SK-N-SH treated with all-trans-retinoic acid at 6 μM for 48 hours (cell line): ENCODE measurements around the gene GRAMD4.

Experiments used
- ATAC-seq: fragments of 200-7000 bp; cut with Tn5 transposase; 3 replicates; pipeline ENCODE4 v1.9.1; 2020; ENCODE audit warnings: mild to moderate bottlenecking, moderate library complexity
- ARNTL ChIP-seq: fragments of 450-650 bp; formaldehyde crosslinking; IDR thresholded peaks from 2 replicates; pipeline ENCODE4 v1.5.0; 2020; ENCODE audit warnings: low read depth, mild to moderate bottlenecking, moderate library complexity, borderline replicate concordance
- BACH2 ChIP-seq: fragments of 250-450 bp; sonication (Bioruptor Pico); IDR thresholded peaks from 2 replicates; pipeline ENCODE4 v1.9.0; 2021; ENCODE audit warnings: mild to moderate bottlenecking, borderline replicate concordance
- CREB5 ChIP-seq: fragments of 250-450 bp; sonication (Bioruptor Pico); IDR thresholded peaks from 2 replicates; pipeline ENCODE4 v1.5.1; 2020; ENCODE audit warnings: low read depth, mild to moderate bottlenecking, moderate library complexity
- CSDC2 ChIP-seq: fragments of 250-450 bp; sonication (Bioruptor Pico); IDR thresholded peaks from 2 replicates; pipeline ENCODE4 v1.5.0; 2020; ENCODE audit warnings: mild to moderate bottlenecking, moderate library complexity
- CSRNP3 ChIP-seq: fragments of 250-450 bp; sonication (Bioruptor Pico); IDR thresholded peaks from 2 replicates; pipeline ENCODE4 v1.5.1; 2021; ENCODE audit warnings: mild to moderate bottlenecking, moderate library complexity
- ESRRG ChIP-seq: fragments of 250-450 bp; sonication (Bioruptor Pico); IDR thresholded peaks from 2 replicates; pipeline ENCODE4 v1.6.1; 2021; ENCODE audit warnings: mild to moderate bottlenecking
- GLIS3 ChIP-seq: fragments of 250-450 bp; sonication (Bioruptor Pico); IDR thresholded peaks from 2 replicates; pipeline ENCODE4 v1.5.0; 2020; ENCODE audit warnings: mild to moderate bottlenecking, moderate library complexity
- ISL1 ChIP-seq: fragments of 250-450 bp; sonication (Bioruptor Pico); IDR thresholded peaks from 2 replicates; pipeline ENCODE4 v2.1.2; 2022; ENCODE audit warnings: mild to moderate bottlenecking, moderate library complexity
- OSR1 ChIP-seq: fragments of 250-450 bp; sonication (Bioruptor Pico); IDR thresholded peaks from 2 replicates; pipeline ENCODE4 v1.8.0; 2022; ENCODE audit warnings: moderate library complexity, mild to moderate bottlenecking, inconsistent platforms
- PATZ1 ChIP-seq: fragments of 250-450 bp; sonication (Bioruptor Pico); IDR thresholded peaks from 2 replicates; pipeline ENCODE4 v1.8.0; 2020; ENCODE audit warnings: mild to moderate bottlenecking, moderate library complexity, borderline replicate concordance
- POU6F1 ChIP-seq: fragments of 250-450 bp; sonication (Bioruptor Pico); IDR thresholded peaks from 2 replicates; pipeline ENCODE4 v1.8.0; 2021; ENCODE audit warnings: low read depth, mild to moderate bottlenecking, moderate library complexity, borderline replicate concordance
- PPARA ChIP-seq: fragments of 250-450 bp; sonication (Bioruptor Pico); IDR thresholded peaks from 2 replicates; pipeline ENCODE4 v1.5.0; 2020; ENCODE audit warnings: mild to moderate bottlenecking, borderline replicate concordance
- RARB ChIP-seq: fragments of 250-450 bp; sonication (Bioruptor Pico); IDR thresholded peaks from 2 replicates; pipeline ENCODE4 v1.8.0; 2021; ENCODE audit warnings: mild to moderate bottlenecking, moderate library complexity
- SNAI2 ChIP-seq: fragments of 250-450 bp; sonication (Bioruptor Pico); IDR thresholded peaks from 2 replicates; pipeline ENCODE4 v1.5.0; 2020; ENCODE audit warnings: mild to moderate bottlenecking, moderate library complexity
- TCF4 ChIP-seq: fragments of 250-450 bp; sonication (Bioruptor Pico); IDR thresholded peaks from 2 replicates; pipeline ENCODE4 v1.8.0; 2021; ENCODE audit warnings: mild to moderate bottlenecking, moderate library complexity, borderline replicate concordance
- TOX ChIP-seq: fragments of 250-450 bp; sonication (Bioruptor Pico); IDR thresholded peaks from 2 replicates; pipeline ENCODE4 v1.8.0; 2021; ENCODE audit warnings: mild to moderate bottlenecking, moderate library complexity, borderline replicate concordance
- TSHZ2 ChIP-seq: fragments of 250-450 bp; sonication (Bioruptor Pico); IDR thresholded peaks from 2 replicates; pipeline ENCODE4 v1.5.0; 2020; ENCODE audit warnings: mild to moderate bottlenecking, moderate library complexity
- ZC3H10 ChIP-seq: fragments of 250-450 bp; sonication (Bioruptor Pico); IDR thresholded peaks from 2 replicates; pipeline ENCODE4 v1.5.1; 2021; ENCODE audit warnings: mild to moderate bottlenecking, moderate library complexity
- ZFP3 ChIP-seq: fragments of 250-450 bp; sonication (Bioruptor Pico); IDR thresholded peaks from 2 replicates; pipeline ENCODE4 v1.5.0; 2020; ENCODE audit warnings: mild to moderate bottlenecking, moderate library complexity
- ZFP30 ChIP-seq: fragments of 450-650 bp; formaldehyde crosslinking; IDR thresholded peaks from 2 replicates; pipeline ENCODE4 v1.5.0; 2022; ENCODE audit warnings: mild to moderate bottlenecking, moderate library complexity
- ZNF70 ChIP-seq: fragments of 450-650 bp; formaldehyde crosslinking; IDR thresholded peaks from 2 replicates; pipeline ENCODE4 v1.5.0; 2020; ENCODE audit warnings: mild to moderate bottlenecking, moderate library complexity
- ZNF8 ChIP-seq: fragments of 450-650 bp; formaldehyde crosslinking; IDR thresholded peaks from 2 replicates; pipeline ENCODE4 v1.5.0; 2020; ENCODE audit warnings: mild to moderate bottlenecking, moderate library complexity

The GRAMD4 gene

GRCh38 chr22:46600273-46600796 lies 19.9 kb upstream of the GRAMD4 start:
- no peak for TF ChIP-seq OSR1
- TF ChIP-seq RARB (CRISPR knock-in tag), result no peak
- no peak for TF ChIP-seq ZFP30 (CRISPR knock-in tag)
- no peak for ATAC-seq

GRCh38 chr22:46602025-46602424 lies 18.2 kb upstream of the GRAMD4 start:
- no peak for ATAC-seq
- no peak for TF ChIP-seq ZFP30 (CRISPR knock-in tag)
- no peak for TF ChIP-seq GLIS3 (CRISPR knock-in tag)
- no peak for TF ChIP-seq CREB5 (CRISPR knock-in tag)
- no peak for TF ChIP-seq OSR1
- TF ChIP-seq TOX, result no peak
- TF ChIP-seq PPARA (CRISPR knock-in tag), result no peak
- TF ChIP-seq, all 23 proteins: peak for 0

GRCh38 chr22:46604306-46604690 lies 15.9 kb upstream of the GRAMD4 start:
- ATAC-seq, result no peak
- TF ChIP-seq POU6F1 (CRISPR knock-in tag) (no peak), SNAI2 (CRISPR knock-in tag) (no peak), ARNTL (CRISPR knock-in tag) (no peak), BACH2 (no peak), RARB (CRISPR knock-in tag) (no peak), PPARA (CRISPR knock-in tag) (no peak), CSRNP3 (CRISPR knock-in tag) (no peak), ZNF8 (CRISPR knock-in tag) (no peak), OSR1 (no peak), PATZ1 (CRISPR knock-in tag) (no peak), ZC3H10 (CRISPR knock-in tag) (no peak), TOX (no peak), TCF4 (CRISPR knock-in tag) (no peak), ZFP3 (no peak), ZFP30 (CRISPR knock-in tag) (no peak), ESRRG (CRISPR knock-in tag) (no peak), CSDC2 (CRISPR knock-in tag) (no peak), TSHZ2 (CRISPR knock-in tag) (no peak), ZNF70 (CRISPR knock-in tag) (no peak)

GRCh38 chr22:46605117-46605516 lies 15.1 kb upstream of the GRAMD4 start:
- no peak for ATAC-seq
- TF ChIP-seq CSRNP3 (CRISPR knock-in tag) (no peak), PPARA (CRISPR knock-in tag) (no peak), PATZ1 (CRISPR knock-in tag) (no peak), ARNTL (CRISPR knock-in tag) (no peak), GLIS3 (CRISPR knock-in tag) (no peak), CSDC2 (CRISPR knock-in tag) (no peak), TCF4 (CRISPR knock-in tag) (no peak), ZNF70 (CRISPR knock-in tag) (no peak), ISL1 (CRISPR knock-in tag) (no peak), TOX (no peak), CREB5 (CRISPR knock-in tag) (no peak)
